HTERT RPE-1 (cell line): ENCODE results near the gene KCNJ2.

ENCODE experiments used
- in situ Hi-C: fragments of 300-500 bp; cut with MboI; formaldehyde crosslinking; loops from 4 replicates; pipeline ENCODE4 v1.14.3; 2020; ENCODE audit warnings: low sequenced_read_pairs

KCNJ2 gene

DNA sequence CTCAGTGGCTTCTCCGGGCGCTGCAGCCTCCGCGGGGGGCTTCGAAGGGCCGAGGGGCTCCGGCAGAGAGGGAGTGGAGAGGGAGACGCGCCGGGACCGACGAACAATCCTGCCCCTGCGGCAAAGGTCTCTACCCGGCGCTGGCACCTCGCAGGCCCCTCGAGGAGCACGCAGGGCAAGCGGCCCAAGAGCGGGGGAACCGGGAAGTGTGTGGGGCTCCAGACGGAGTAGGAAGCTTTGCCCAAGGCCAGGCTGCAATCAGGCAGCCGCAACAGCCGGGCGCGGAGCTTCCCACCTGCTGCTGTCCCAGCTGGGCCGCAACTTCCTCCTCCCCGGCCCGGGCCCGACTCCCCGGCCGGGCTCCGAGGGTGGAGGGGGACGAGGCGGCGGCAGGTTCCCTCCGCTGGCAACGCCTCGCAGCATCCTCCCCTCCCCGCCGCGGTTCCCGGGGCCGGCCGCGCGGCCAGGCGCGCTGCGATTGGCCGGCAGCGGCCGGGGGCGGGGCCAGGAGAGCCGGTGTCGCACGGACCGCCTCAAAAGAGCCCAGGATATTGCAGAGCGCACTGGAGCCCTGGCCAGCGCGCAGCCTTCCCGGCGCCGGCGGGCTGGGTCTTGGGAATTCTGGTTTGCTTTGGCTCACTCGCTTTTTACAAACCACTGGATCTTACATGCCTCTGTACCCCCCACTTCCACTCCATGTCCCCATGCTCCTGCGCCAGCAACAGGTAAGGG lies at the start of gene KCNJ2:
TSS of gene KCNJ2 (plus strand) at position 556 of the 732 bp plus-strand sequence. CDS start 5,508 bp downstream, outside the sequence.
- in situ Hi-C loops: no loop called here

- in situ Hi-C loops: no loop called here
Observed at GRCh38 chr17:70119545-70119944, 49.8 kb upstream of the KCNJ2 start.

GRCh38 chr17:70119983-70120382 lies 49.3 kb upstream of the KCNJ2 start:
- in situ Hi-C loops: no loop called here

- in situ Hi-C loops: no loop called here
Observed at GRCh38 chr17:70120425-70120824, 48.9 kb upstream of the KCNJ2 start.

DNA sequence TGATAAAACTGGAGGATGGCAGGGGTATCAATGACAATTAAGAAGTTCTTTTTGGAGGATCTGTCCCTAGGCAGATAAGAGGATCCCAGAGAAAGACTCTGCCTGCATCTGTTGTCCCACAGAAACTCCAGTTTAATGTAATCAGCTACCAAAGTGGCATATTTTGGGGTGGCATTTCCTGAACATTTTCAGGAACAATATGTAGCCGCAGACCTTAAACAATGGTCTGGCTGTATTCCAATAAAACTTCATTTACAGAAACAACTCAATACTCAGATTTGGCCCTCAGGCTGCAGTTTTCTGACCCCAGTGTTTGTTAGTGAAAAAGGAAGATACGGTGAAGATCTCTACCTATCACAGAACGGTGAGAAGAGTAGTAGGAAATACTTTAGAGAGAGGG lies 48.2 kb upstream of the KCNJ2 start:
- in situ Hi-C loops: no loop called here

DNA sequence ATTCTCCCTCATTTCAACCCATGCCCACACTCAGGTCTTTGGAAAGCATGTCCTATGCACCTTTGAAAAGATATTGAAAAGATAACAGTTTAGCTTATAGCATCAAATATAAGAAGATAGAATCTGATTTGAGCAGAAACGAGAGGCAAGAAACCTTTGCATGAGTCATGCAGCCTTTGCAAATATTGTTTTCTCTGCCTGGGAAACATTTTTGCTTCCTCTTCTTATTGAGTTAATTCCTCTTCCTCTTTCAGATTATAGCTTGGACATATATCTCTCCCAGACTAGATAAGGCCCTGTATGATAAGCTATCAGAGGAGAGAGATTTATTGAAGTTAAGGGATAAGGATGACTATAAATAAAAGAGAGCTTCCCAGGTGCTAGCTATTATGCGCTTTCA lies 46.1 kb upstream of the KCNJ2 start:
- in situ Hi-C loops: no loop called here

- in situ Hi-C loops: no loop called here
Observed at GRCh38 chr17:70124723-70125122, 44.6 kb upstream of the KCNJ2 start.

DNA sequence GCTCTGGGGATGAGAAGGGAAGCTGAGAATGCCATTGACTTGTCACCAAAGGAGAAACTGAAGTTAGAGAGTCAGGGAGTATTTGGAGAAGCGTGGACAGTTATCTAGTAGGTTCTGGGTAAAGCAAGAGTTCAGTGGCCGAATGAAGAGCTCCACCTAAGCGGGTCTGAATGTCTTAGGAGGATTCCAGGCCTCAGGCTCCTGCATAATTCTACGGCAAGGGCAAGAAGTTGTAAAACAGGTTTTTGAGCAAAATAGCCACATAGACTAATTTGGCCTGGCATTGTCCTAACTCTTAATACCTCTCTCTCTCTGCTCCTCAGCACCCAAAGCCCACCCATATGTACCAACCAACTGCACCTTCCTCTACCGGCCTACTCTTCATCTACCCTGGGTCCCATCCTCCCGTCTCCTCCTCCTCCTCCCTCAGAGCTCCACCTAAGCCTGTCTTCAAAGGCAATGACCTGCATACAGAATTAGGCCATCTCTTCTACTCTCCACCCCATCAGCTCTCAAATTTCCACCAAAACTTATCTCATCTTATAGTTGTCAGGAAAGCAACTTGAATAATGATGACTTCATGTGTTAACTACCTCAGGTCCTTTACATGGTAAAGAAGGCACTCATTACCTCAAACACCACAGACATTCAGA lies 42.0 kb upstream of the KCNJ2 start:
- in situ Hi-C loops: no loop called here

- in situ Hi-C loops: no loop called here
Observed at GRCh38 chr17:70128727-70129238, 40.5 kb upstream of the KCNJ2 start.

DNA sequence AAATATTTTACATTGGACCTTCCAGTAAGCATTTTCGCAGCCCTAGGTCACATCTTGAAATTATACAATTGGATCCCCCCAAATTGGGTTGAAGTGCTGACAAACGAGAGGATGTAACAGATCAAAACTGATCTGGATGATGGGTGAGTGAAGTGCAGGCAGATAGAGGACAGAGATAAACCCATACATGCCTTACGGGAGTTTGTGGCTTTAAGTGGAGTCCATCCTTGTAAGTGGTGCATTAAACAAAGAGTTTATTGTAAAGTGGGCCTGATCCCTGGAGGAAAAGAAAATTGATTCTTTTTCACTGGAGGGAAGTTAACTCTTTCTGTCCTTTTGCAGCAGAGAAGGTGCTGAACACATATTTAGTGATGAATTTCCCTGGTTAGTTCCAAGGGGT lies 39.0 kb upstream of the KCNJ2 start:
- in situ Hi-C loops: no loop called here

GRCh38 chr17:70132505-70132904 lies 36.8 kb upstream of the KCNJ2 start:
- in situ Hi-C loops: no loop called here

- in situ Hi-C loops: no loop called here
Observed at GRCh38 chr17:70134042-70134441, 35.3 kb upstream of the KCNJ2 start.

- in situ Hi-C loops: no loop called here
Observed at GRCh38 chr17:70134777-70135176, 34.6 kb upstream of the KCNJ2 start.

DNA sequence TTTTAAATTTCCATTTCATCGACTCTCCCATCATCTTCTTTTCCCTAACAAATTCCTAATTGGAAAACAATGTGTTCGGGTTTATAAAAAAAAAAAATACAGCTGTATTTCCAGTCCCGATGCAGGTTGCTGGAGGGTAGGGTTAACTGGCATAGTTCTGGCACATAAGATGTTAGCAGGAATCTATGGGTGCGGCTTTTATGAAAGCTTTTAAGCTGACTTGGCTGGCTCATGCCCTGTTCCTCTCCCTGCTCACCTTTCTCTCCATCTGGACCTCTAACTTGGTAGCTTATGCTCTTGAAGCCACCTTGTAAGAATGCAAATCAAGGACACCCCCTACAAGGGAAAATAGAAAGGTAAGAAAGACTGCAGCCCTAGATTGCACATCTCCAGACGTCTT lies 33.2 kb upstream of the KCNJ2 start:
- in situ Hi-C loops: no loop called here

DNA sequence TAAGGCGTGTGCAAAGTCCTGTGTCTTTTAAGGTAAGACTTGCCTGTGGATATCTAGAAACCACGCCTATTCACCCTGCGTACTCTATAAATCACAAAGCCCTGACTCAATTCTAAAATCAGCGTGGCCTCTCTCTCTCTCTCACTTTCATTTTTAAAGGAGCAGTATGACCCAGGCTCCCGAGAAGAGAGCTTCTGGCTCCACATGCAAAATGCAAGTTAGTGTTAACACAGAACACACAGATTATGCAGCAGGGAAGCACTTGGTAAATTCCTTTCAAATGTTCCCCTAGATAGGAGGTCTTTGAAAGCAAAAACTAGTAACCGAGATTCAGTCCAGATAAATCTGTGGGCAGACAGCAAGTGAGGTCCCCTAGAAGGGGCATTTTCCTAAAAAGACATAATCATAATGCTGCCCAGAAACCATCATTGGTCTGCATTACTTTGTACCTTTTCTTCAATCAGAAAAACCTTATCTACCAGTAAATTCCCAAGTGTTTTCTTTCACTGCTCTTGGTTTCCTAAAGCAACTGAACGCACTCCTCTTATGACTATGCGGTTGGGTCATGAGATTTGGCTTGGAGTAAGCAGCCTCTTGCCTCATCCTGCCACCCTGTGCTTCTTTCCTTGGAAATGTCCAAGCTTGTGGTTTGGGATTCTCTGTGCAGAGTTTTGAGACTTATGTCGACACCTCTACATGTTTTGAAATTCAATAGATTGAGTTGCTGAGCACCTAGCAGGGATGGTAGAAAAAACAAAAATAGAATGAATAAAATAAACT lies 31.7 kb upstream of the KCNJ2 start:
- in situ Hi-C loops: no loop called here

DNA sequence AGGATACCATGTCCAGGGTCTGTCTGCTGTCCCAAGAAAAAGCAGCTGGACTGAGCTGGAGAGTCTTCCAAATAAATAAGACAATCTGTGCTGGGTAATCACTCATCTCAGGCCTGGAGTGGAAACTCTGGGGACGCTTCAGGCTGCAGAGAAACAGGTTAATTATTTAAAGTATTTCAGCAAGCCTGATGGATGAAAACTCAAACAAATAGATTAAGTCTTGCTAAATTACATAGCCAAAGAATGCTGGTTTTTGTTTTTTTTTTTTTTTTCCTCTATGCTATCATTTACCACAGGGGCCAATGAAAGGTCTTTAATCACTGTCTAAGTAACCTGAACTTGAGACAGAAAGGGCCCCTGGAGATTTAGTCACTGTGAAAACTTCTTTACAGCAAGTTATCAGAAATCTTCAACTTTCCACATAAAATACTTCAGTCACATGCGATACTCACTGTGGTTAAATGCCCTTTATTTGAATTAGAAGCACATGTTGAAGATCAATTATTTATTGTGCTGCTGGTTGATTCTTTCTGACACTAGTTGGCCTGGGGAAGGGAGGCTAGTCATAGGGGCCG lies 31.0 kb upstream of the KCNJ2 start:
- in situ Hi-C loops: no loop called here

DNA sequence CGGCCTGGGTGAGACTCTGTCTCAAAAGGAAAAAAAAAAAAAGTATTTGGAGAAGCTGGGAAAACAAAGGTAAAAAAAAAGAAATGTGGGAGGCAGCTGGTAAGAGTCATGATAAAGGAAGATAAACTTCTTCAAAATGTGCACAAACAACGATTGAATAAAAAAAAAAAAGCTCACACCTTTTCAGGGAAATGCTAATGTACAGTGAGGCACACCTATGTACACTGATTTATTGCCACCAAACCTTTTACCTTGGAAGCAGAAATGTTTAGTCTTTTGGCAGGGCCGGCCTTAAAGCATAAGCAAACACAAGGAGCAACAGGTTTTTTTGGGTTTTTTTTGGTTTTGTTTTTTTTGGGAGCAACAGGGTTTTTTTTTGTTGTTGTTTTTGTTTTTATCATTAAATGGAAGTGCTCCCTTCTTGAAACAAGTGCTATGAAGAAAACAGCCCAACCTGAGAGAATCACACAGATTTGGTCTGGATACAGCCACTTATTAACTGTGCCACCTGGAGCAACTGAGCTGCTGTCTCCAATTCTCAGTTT lies 29.8 kb upstream of the KCNJ2 start:
- in situ Hi-C loops: no loop called here

GRCh38 chr17:70144260-70144846 lies 25.0 kb upstream of the KCNJ2 start:
- in situ Hi-C loops: no loop called here

GRCh38 chr17:70153210-70153609 lies 16.1 kb upstream of the KCNJ2 start:
- in situ Hi-C loops: no loop called here

- in situ Hi-C loops: no loop called here
Observed at GRCh38 chr17:70157151-70157550, 12.2 kb upstream of the KCNJ2 start.

DNA sequence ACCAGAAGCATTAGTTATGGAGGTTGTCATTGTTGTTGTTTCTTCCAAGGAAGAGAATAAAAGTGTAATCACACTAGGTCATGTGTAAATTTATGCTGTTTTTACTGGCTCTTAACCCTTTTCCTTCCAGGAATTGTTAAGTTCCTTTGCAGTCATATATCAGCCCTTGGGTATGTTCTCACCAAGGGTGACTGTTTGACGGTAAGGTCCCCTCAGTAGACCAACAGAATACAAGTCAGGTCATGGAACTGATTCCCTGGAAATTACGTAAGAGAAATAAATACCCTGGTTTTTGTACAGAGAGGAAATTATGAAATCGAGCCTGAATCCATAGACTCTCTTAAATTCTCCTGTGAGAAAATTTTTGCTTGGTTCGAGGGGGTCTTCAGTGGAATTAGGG lies 11.2 kb upstream of the KCNJ2 start:
- in situ Hi-C loops: no loop called here
